ENCODE measurements around the gene GUCD1.
"Not testable (repeated sequence)": the region's sequence is repeated elsewhere in the genome, so short reads cannot be mapped to it uniquely, and the experiment has no call there.

Gene GUCD1

DNA sequence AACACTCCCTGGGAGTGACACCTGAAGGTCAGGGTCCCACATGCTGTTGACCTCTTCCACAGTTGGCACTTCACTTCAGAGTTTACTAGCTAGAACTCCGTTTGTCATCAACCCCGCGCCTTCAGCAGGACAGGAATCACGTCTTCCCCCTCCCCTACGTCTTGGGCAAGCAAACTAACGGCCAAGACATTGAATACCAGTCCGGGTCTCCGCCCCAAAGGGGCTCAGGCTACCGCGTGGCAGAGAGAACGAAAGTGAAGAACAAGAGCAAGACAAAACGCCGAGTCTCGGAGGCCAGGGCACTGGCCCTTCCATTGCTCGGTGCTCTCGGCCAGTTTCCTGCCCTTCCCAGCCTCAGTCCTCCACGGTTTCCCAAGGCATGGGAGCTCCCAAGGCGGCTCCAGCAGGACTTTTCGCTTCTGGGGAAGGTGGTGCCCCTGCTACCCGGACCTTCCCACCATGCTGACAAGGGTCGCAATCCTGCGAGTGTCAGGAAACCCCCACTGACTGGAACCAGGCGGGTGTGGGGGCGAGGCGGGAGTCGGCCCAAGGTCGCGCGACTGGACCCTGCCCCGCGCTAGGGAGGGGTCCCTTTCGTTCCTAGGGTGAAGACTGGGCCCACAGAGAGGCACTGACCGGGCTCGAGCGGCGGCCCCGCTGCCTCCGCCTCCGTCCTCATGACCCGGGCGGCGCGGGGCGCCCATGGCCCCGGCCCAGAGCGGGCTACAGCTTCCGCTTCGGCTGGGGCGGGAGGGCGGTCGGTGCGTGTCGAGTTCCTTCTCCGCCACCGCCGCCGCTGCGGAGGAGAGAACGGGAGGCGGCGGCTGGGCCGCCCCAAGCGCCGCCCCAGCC is at the start of gene GUCD1:
Gene GUCD1, minus strand, starts transcription at position 826 of the 852 bp plus-strand sequence. Its CDS starts 147 bp downstream, at position 679.
- DNase-seq: no peak

GRCh38 chr22:24603770-24604629 is 49.1 kb upstream of the GUCD1 start:
- DNase-seq: peak in 1 of 2 experiments; percentile 23

- DNase-seq: not testable (repeated sequence)
Measured at GRCh38 chr22:24602847-24603769, 48.2 kb upstream of the GUCD1 start, which contains the start of gene GGT1. TSS of gene GGT1 (plus strand) at chr22:24603193. CDS start at chr22:24611082, 7,889 bp downstream.

DNA sequence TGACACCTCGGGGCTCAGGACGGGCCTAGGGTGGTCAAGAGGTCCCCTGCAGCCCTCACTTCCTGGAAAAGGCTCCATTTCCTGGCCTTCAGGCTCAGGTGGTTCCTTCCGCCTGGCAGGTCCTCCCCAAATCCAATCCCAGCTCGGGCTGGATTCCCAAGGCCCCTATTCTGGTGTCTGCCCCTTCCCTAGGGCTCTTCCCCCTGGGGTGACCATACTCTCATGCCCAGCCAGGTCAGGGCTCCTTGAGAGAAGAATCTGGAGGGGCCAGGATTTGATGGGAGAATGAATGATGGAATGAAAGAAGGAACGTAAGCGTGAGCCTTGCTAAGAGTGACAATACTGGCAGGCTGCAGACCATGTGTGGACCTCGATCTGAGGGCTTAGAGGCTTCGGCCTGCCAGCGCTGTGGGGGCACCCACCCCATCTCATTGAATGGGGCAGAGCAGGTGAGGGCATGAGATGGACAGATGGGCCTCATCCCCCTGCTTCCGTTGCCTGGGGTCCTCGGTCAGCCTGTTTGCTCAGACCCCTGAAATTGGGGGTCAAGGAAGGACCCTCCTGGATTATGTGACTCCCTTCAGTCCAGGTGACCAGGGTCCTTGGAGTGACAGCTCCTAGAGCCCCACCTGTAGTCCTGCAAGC is 47.3 kb upstream of the GUCD1 start:
- DNase-seq: not testable (repeated sequence)

GRCh38 chr22:24601217-24602104 is 46.5 kb upstream of the GUCD1 start:
- no peak for DNase-seq

- DNase-seq: not testable (repeated sequence)
Measured at GRCh38 chr22:24599958-24600715, 45.2 kb upstream of the GUCD1 start.

DNA sequence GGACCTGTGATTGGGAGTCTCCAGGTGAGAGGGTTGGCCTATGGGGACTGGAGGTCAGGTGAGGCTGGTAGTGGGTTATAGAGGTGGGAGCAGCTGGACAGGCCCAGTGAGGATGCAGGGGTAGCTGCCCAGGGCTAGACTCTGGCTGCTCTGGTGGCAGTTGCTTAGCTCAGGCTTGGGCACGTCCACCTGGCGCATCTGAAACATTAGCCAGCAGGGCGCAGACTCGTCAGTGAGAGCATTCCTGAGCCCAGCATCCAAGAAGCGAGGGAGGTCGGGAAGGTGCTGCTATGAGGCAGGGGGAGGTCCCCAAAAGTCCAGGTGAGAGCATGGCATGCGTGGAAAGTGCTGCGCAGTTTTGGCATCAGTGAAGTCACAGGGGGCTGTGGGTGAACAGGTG is 44.6 kb upstream of the GUCD1 start:
- DNase-seq: no peak

DNA sequence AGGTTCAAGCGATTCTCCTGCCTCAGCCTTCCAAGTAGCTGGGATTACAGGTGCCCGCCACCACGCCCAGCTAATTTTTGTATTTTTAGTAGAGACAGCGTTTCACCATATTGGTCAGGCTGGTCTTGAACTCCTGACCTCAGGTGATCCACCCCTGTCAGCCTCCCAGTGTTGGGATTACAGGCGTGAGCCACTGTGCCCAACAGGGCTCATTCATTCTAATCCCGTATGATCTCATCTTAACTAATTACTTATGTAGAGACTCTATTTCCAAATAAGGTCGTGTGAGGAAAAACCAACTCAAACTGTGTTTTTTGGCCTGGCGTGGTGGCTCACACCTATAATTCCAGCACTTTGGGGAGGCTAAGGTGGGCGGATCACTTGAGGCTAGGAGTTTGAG is 42.1 kb upstream of the GUCD1 start:
- DNase-seq: not testable (repeated sequence)

GRCh38 chr22:24595863-24596262 is 40.9 kb upstream of the GUCD1 start:
- DNase-seq: no peak

DNA sequence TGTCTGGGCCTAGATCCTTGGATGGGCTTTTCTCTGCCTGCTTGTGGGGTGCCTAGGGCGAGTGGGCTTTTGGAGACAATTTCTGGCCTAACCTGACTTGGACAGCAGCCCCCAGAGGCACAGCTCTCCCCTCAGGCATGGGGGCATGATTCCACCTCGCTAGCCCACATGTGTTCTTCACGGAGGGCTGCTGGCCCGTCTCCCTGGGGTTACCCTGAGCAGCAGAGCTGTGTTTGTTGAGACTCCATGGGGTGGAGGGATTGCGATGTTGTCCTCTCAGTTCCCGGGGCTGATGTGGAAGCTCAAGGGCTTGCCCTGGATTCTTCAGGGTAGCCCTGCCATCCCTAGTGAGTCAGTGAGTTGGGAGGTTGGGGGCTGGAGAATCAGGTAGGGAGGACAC is 40.3 kb upstream of the GUCD1 start:
- no peak for DNase-seq

GRCh38 chr22:24594569-24595120 is 39.7 kb upstream of the GUCD1 start:
- DNase-seq: no peak

GRCh38 chr22:24593836-24594568 is 39.1 kb upstream of the GUCD1 start:
- no peak for DNase-seq

GRCh38 chr22:24593559-24593835 is 38.6 kb upstream of the GUCD1 start:
- not testable (repeated sequence) for DNase-seq

GRCh38 chr22:24592851-24593558 is 38.1 kb upstream of the GUCD1 start, which contains the start of gene LRRC75B:
TSS of gene LRRC75B (minus strand) at chr22:24593073. CDS start at chr22:24593039, 34 bp downstream.
- peak; percentile 49 to 68 for DNase-seq

DNA sequence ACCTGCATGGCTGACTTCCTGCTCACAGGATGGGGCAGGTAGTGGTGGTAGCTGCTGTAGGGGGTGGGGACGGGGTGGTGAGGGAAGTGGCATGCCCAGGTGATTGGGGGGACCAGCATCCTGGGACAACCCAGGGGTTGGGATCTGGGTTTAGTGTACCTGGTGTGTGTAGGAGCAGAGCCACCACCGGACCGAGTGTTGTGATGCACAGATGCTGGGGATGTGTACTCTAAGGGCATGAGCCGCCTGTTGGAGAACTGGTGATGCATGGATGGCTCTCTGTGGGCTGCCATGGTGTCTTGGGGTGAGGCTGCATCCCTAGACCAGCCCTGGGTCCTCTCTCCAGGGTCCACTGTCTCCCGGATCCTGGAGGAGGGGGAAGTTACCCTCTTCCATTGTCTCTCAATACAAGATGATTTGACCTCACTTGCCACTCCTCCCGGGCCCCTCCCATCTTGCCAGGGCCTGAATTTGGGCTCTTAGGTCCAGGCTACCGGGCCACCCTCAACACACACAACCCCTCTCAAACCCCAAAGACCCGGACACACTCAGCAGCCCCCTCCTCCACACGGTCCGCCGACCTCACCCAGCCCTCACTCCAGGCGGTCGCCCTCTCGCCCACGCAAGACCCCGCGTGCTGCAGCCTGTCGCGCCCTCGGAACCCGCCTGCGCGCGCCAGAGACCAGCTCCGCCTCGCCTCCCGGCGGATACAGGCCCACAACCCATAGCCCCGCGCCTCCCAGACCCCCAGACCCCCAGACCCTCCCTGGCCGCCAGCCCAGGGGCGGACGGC is 37.3 kb upstream of the GUCD1 start:
- DNase-seq: no peak

DNA sequence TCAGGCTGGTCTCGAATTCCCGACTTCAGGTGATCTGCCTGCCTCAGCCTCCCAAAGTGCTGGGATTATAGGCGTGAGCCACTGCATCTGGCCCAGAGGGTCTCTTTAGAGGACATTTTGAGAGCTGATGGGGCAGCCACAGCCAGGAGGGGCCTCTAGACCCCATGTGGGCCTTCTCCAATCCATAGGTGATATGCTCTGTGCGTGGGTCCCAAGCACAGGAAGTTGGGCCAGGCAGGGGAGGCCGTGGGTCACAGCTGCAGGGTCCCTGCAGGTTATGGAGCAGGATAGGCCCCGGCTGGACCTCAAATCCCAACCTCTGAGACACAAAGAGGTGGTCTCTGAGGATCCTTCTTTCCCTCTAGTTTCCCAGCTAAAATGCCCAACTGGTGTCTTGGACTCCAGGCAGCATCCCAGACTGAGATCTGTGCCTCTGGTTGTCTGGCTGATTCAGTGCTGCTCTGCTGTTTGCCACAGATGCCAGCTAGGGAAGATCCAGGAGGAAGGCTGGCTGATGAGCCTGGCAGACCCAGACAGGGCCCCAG is 36.4 kb upstream of the GUCD1 start:
- no peak for DNase-seq

DNA sequence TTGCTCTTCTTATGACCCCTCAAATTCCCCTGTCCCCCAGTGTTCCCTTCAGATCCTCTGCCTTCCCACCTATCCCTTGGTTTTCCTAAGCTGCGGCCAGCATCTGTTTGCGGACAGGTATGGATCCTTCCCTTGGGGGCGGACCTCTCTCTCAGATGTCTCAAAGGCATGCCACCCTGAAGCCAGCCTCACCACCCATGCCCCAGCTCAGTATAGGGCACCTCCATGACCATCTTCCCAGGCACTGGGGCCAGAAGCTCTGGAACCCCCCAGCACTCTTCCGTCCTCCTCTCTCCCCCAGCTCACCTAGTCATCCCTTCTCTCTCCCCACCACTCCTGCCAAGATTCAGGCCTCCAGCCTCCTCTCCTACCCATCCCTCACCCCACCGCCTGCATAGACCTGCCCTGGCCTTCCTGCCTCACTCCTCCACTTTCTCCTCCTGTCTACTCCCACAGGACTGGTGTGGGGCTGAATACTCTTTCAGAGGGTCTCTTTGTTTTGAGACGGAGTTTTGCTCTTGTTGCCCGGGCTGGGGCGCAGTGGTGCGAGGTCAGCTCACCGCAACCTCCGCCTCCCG is 35.7 kb upstream of the GUCD1 start:
- DNase-seq: no peak

Data from NCI-H1930 (cell line).